Sigmoid colon (tissue), 3 donors: Measurements from ENCODE around the gene EXOC6B.

Source experiments
- POLR2A ChIP-seq, 2 donors: fragments of 450-650 bp; IDR thresholded peaks; one replicate each; pipeline ENCODE4 v1.6.1; 2016; ENCODE audit warnings: antibody characterized with exemption in 2 of 2, mild to moderate bottlenecking in 2 of 2, moderate library complexity in 2 of 2
- TF ChIP-seq, protein P1 (sequence below), 4 experiments: fragments of 450-650 bp in 3 of 4; fragments of 200-600 bp in 1 of 4; IDR thresholded peaks; one replicate each; pipeline ENCODE4 v1.5.1; 2016 to 2019; ENCODE audit warnings: antibody characterized with exemption in 4 of 4, mild to moderate bottlenecking in 3 of 4, moderate library complexity in 2 of 4

DNA sequence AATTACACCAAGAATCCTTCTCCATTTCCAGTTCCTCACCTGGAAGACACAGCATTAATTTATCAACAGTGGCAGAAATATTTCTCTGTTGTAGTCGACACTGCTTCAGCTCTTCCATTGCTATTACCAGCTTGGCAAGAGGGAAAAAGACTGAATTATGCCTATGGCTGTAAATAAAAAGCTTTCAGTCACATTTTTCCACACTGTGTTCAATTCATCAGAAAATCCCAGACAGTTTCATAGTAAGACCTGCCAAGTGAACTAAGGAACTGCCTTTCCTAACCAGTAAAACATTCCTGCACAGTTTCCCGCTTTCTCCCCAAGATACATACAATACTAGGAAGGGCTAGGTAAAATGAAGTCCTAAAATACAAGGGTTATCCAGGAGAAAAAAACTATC, 94.7 kb downstream of the EXOC6B start:
- TF ChIP-seq POLR2A (IDR thresholded peaks at IDR 0.05): no peak
- TF ChIP-seq, protein P1, sequence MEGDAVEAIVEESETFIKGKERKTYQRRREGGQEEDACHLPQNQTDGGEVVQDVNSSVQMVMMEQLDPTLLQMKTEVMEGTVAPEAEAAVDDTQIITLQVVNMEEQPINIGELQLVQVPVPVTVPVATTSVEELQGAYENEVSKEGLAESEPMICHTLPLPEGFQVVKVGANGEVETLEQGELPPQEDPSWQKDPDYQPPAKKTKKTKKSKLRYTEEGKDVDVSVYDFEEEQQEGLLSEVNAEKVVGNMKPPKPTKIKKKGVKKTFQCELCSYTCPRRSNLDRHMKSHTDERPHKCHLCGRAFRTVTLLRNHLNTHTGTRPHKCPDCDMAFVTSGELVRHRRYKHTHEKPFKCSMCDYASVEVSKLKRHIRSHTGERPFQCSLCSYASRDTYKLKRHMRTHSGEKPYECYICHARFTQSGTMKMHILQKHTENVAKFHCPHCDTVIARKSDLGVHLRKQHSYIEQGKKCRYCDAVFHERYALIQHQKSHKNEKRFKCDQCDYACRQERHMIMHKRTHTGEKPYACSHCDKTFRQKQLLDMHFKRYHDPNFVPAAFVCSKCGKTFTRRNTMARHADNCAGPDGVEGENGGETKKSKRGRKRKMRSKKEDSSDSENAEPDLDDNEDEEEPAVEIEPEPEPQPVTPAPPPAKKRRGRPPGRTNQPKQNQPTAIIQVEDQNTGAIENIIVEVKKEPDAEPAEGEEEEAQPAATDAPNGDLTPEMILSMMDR (IDR thresholded peaks at IDR 0.05): no peak
